ENCODE measurements around the gene SRD5A3.

GRCh38 chr4:55386840-55387239, 40.8 kb downstream of the SRD5A3 start:
- no peak for TF ChIP-seq RAD21 (IDR thresholded peaks at IDR 0.05)
- TF ChIP-seq CTCF (IDR thresholded peaks at IDR 0.05; ENCODE audit: low read depth, low read length, missing input control) = no peak
- TF ChIP-seq JUND (IDR thresholded peaks at IDR 0.05) = no peak
- no peak for TF ChIP-seq REST (IDR thresholded peaks at IDR 0.05)
- no peak for TF ChIP-seq FOXA1 (IDR thresholded peaks at IDR 0.05)
- TF ChIP-seq EGR1 (IDR thresholded peaks at IDR 0.05; ENCODE audit: low read depth in 2 of 2) = no peak

Measured in liver (tissue), 3 donors.